ENCODE measurements around the gene L1TD1. TPM values are rescaled to one million over a fixed set of nuclear protein-coding genes. Genes with fewer than 3 reads are reported as not detected.
"Not testable (repeated sequence)": the region's sequence is repeated elsewhere in the genome, so short reads cannot be mapped to it uniquely, and the experiment has no call there.

L1TD1 gene
- total and polyA plus RNA-seq, 9 of the 15 experiments (the other 6 are each of a cell fraction or from before 2014, with no cell fraction given) = 0.09 TPM; not detected in 8

GRCh38 chr1:62220456-62220855, 25.8 kb downstream of the L1TD1 start:
- FAIRE-seq; DNase-seq (ENCODE audit: extremely low read depth in 1 of 4, low spot score in 3 of 4); H3K4me1 ChIP-seq (replicated peaks in 1 of 2; ENCODE audit: control insufficient read depth in 2 of 2, insufficient read depth in 2 of 2, low read length in 2 of 2); POLR2A ChIA-PET; H3K9me1 ChIP-seq (ENCODE audit: control insufficient read depth, insufficient read depth, low read length); H2AFZ ChIP-seq (ENCODE audit: low read depth, low read length); ATAC-seq; H4K20me1 ChIP-seq (replicated peaks; ENCODE audit: control insufficient read depth, insufficient read depth, low read length); in situ Hi-C loops (cut with MboI); H3K27me3 ChIP-seq (ENCODE audit: control insufficient read depth in 2 of 2, insufficient read depth in 2 of 2, low read length in 2 of 2); H3K9me3 ChIP-seq (replicated peaks; ENCODE audit: control insufficient read depth, insufficient read depth, low read depth, low read length); H3K27ac ChIP-seq (ENCODE audit: extremely low read depth, low read depth, low read length); CTCF ChIA-PET (ENCODE audit: low intra/inter-chr PET ratio); H3K4me3 ChIP-seq; H3K79me2 ChIP-seq (ENCODE audit: control insufficient read depth, insufficient read depth, low read length); intact Hi-C loops (cut with micrococcal nuclease); H3K4me2 ChIP-seq (ENCODE audit: insufficient read depth, low read length); H3K36me3 ChIP-seq (ENCODE audit: control insufficient read depth, insufficient read depth, low read length); H3K9ac ChIP-seq (ENCODE audit: insufficient read depth in 1 of 2, low read depth in 2 of 2, low read length in 2 of 2); BruUV-seq (replicated peaks): not testable (repeated sequence)
- WGBS (ENCODE audit: insufficient coverage, low coverage, missing lambda C conversion rate) = 12% methylated on average over 9 of the region's 9 CpGs

GRCh38 chr1:62221171-62221570, 26.5 kb downstream of the L1TD1 start:
- ChIA-PET POLR2A (no interaction called here), CTCF (ENCODE audit: low intra/inter-chr PET ratio) (no interaction called here)
- Histone ChIP-seq H2AFZ (ENCODE audit: low read depth, low read length) (no peak overlapping the region), H3K4me2 (ENCODE audit: insufficient read depth, low read length) (no peak overlapping the region), H3K27me3 (ENCODE audit: control insufficient read depth in 2 of 2, insufficient read depth in 2 of 2, low read length in 2 of 2) (peaks cover 0 to under 1% of the 10 kb centered on the region in 2 experiments; a peak in 1 of 5 replicates), H3K27ac (ENCODE audit: extremely low read depth, low read depth, low read length) (no peak overlapping the region), H3K4me1 (replicated peaks in 1 of 2; ENCODE audit: control insufficient read depth in 2 of 2, insufficient read depth in 2 of 2, low read length in 2 of 2) (no peaks in the 10 kb centered on the region), H3K9me1 (ENCODE audit: control insufficient read depth, insufficient read depth, low read length) (no peaks in the 10 kb centered on the region), H3K36me3 (ENCODE audit: control insufficient read depth, insufficient read depth, low read length) (no peaks in the 10 kb centered on the region), H3K4me3 (no peak overlapping the region), H4K20me1 (replicated peaks; ENCODE audit: control insufficient read depth, insufficient read depth, low read length) (no peaks in the 10 kb centered on the region), H3K9me3 (replicated peaks; ENCODE audit: control insufficient read depth, insufficient read depth, low read depth, low read length) (no peaks in the 10 kb centered on the region), H3K79me2 (ENCODE audit: control insufficient read depth, insufficient read depth, low read length) (no peaks in the 10 kb centered on the region), H3K9ac (ENCODE audit: insufficient read depth in 1 of 2, low read depth in 2 of 2, low read length in 2 of 2) (no peak overlapping the region)
- no peak for FAIRE-seq
- no TSS peak for BruUV-seq (replicated peaks)
- WGBS (ENCODE audit: insufficient coverage, low coverage, missing lambda C conversion rate) = 0% methylated on average over 1 of the region's 1 CpG
- TF ChIP-seq DEAF1 (CRISPR knock-in tag; IDR thresholded peaks at IDR 0.05) = no peak
- TF ChIP-seq FOXP1 (CRISPR knock-in tag; IDR thresholded peaks at IDR 0.05) = no peak
- no peak for TF ChIP-seq DACH1 (IDR thresholded peaks at IDR 0.05; ENCODE audit: partially characterized antibody)
- TF ChIP-seq ZNF785 (CRISPR knock-in tag; IDR thresholded peaks at IDR 0.05) = no peak
- no peak for TF ChIP-seq FIP1L1 (IDR thresholded peaks at IDR 0.05; ENCODE audit: low read depth, low read length, poor library complexity, severe bottlenecking)
- TF ChIP-seq ZNF431 (CRISPR knock-in tag; IDR thresholded peaks at IDR 0.05) = no peak
- TF ChIP-seq HNRNPH1 (optimal IDR thresholded peaks at IDR 0.05; ENCODE audit: low read depth, low read length) = no peak
- no peak for TF ChIP-seq BRD9 (IDR thresholded peaks at IDR 0.05; ENCODE audit: low read depth, partially characterized antibody)
- TF ChIP-seq BMI1 (IDR thresholded peaks at IDR 0.05; ENCODE audit: low read length) = no peak
- no peak for TF ChIP-seq IRF2 (CRISPR knock-in tag; IDR thresholded peaks at IDR 0.05)
- in situ Hi-C loops (cut with MboI) = no loop called here
- DNase-seq (ENCODE audit: extremely low read depth in 1 of 4, low spot score in 3 of 4) = no peak
- intact Hi-C loops (cut with micrococcal nuclease) = no loop called here
- no peak for ATAC-seq
